HG02885 (cell line): Measurements from ENCODE around the gene SPDYE3.
"Not testable (repeated sequence)": the region's sequence is repeated elsewhere in the genome, so short reads cannot be mapped to it uniquely, and the experiment has no call there.

Source experiments
- ATAC-seq: cut with Tn5 transposase; IDR thresholded peaks from one replicate; pipeline ENCODE4 v1.9.1; 2021; ENCODE audit warnings: mild to moderate bottlenecking; ENCODE audit not compliant: unreplicated experiment, poor library complexity

Gene SPDYE3

GRCh38 chr7:100346921-100347320, 39.4 kb downstream of the SPDYE3 start:
- no peak for ATAC-seq

GRCh38 chr7:100348805-100349204, 41.3 kb downstream of the SPDYE3 start:
- no peak for ATAC-seq

- no peak for ATAC-seq
Measured at GRCh38 chr7:100349757-100350156, 42.3 kb downstream of the SPDYE3 start.

GRCh38 chr7:100351657-100352058, 44.2 kb downstream of the SPDYE3 start:
- no peak for ATAC-seq

- ATAC-seq, result not testable (repeated sequence)
Measured at GRCh38 chr7:100352230-100352781, 44.8 kb downstream of the SPDYE3 start.

- no peak for ATAC-seq
Measured at GRCh38 chr7:100352984-100353684, 45.6 kb downstream of the SPDYE3 start.

- ATAC-seq, result no peak
Measured at GRCh38 chr7:100353685-100354330, 46.3 kb downstream of the SPDYE3 start.

GRCh38 chr7:100356416-100357068, 49.0 kb downstream of the SPDYE3 start:
- no peak for ATAC-seq

- no peak for ATAC-seq
Measured at GRCh38 chr7:100357131-100357561, 49.6 kb downstream of the SPDYE3 start.

GRCh38 chr7:100358027-100358856, 50.7 kb downstream of the SPDYE3 start, which contains the start of gene PILRB:
TSS of gene PILRB (plus strand) at chr7:100358117. CDS start at chr7:100358303, 186 bp downstream.
- no peak for ATAC-seq

GRCh38 chr7:100358857-100359212, 51.3 kb downstream of the SPDYE3 start:
- ATAC-seq, result no peak

- no peak for ATAC-seq
Measured at GRCh38 chr7:100360135-100360854, 52.8 kb downstream of the SPDYE3 start.

- no peak for ATAC-seq
Measured at GRCh38 chr7:100363098-100363497, 55.6 kb downstream of the SPDYE3 start.

GRCh38 chr7:100363797-100364196, 56.3 kb downstream of the SPDYE3 start:
- not testable (repeated sequence) for ATAC-seq

- no peak for ATAC-seq
Measured at GRCh38 chr7:100364480-100364879, 57.0 kb downstream of the SPDYE3 start.

GRCh38 chr7:100365998-100366367, 58.5 kb downstream of the SPDYE3 start:
- not testable (repeated sequence) for ATAC-seq

- ATAC-seq, result peak; percentile 37
Measured at GRCh38 chr7:100366411-100367250, 59.1 kb downstream of the SPDYE3 start.

GRCh38 chr7:100367251-100367620, 59.7 kb downstream of the SPDYE3 start:
- ATAC-seq, result no peak
